Liver (tissue), 9 donors: ENCODE measurements around the gene SNF8. TPM values are rescaled to one million over a fixed set of nuclear protein-coding genes. Genes with fewer than 3 reads are reported as not detected.

Experiments
- DNase-seq: peaks from one replicate; pipeline ENCODE4 v3.0.0-alpha.2; 2017; ENCODE audit warnings: low spot score
- H3K27ac ChIP-seq, 2 donors: one replicate each; pipeline ENCODE4 v1.7.0; 2013; ENCODE audit warnings: inconsistent platforms in 2 of 2, low read length in 2 of 2, control low read depth in 1 of 2, low read depth in 1 of 2, mild to moderate bottlenecking in 1 of 2
- H3K27me3 ChIP-seq, 4 donors: one replicate each; pipeline versions ENCODE4 v1.6.1 to v1.7.0; 2013; ENCODE audit warnings: low read length in 3 of 4, inconsistent platforms in 1 of 4, mild to moderate bottlenecking in 1 of 4, moderate library complexity in 1 of 4; ENCODE audit not compliant: control insufficient read depth in 4 of 4, insufficient read depth in 4 of 4
- H3K36me3 ChIP-seq, 4 donors: one replicate each; pipeline versions ENCODE4 v1.6.1 to v1.7.0; 2013; ENCODE audit warnings: low read length in 3 of 4, mild to moderate bottlenecking in 3 of 4, low read depth in 1 of 4, moderate library complexity in 1 of 4; ENCODE audit not compliant: control insufficient read depth in 4 of 4, insufficient read depth in 3 of 4
- H3K4me1 ChIP-seq, 4 donors: one replicate each; pipeline versions ENCODE4 v1.6.1 to v1.7.0; 2013; ENCODE audit warnings: low read length in 3 of 4, mild to moderate bottlenecking in 3 of 4, moderate library complexity in 1 of 4; ENCODE audit not compliant: control insufficient read depth in 4 of 4, insufficient read depth in 4 of 4
- H3K4me3 ChIP-seq, 3 donors: one replicate each; pipeline versions ENCODE4 v1.6.1 to v1.7.0; 2013; ENCODE audit warnings: low read length in 3 of 3, control low read depth in 1 of 3, low read depth in 1 of 3, mild to moderate bottlenecking in 1 of 3
- H3K9ac ChIP-seq, 2 donors: one replicate each; pipeline ENCODE4 v1.7.0; 2013; ENCODE audit warnings: low read length in 2 of 2, mild to moderate bottlenecking in 2 of 2, moderate library complexity in 2 of 2, control low read depth in 1 of 2, low read depth in 1 of 2
- H3K9me3 ChIP-seq, 4 donors: one replicate each; pipeline versions ENCODE4 v1.6.1 to v1.7.0; 2013; ENCODE audit warnings: low read length in 3 of 4; ENCODE audit not compliant: control insufficient read depth in 4 of 4
- ATF3 ChIP-seq: IDR thresholded peaks from 2 replicates; pipeline ENCODE4 v1.6.1; 2016; ENCODE audit warnings: antibody characterized with exemption
- CTCF ChIP-seq: fragments of 150-350 bp; IDR thresholded peaks from 2 replicates; pipeline ENCODE4 v1.5.1; 2017; ENCODE audit warnings: improper control_type of control experiment, low read depth, low read length; ENCODE audit not compliant: missing input control
- FOXA1 ChIP-seq: IDR thresholded peaks from 2 replicates; pipeline ENCODE4 v1.6.1; 2016; ENCODE audit warnings: antibody characterized with exemption
- GABPA ChIP-seq, 2 donors: IDR thresholded peaks in 1 of 2; conservative IDR thresholded peaks in 1 of 2; 2 replicates each; pipeline ENCODE4 v1.6.1; 2016; ENCODE audit warnings: antibody characterized with exemption in 2 of 2, mild to moderate bottlenecking in 1 of 2, moderate library complexity in 1 of 2
- HNF4G ChIP-seq: IDR thresholded peaks from 2 replicates; pipeline ENCODE4 v1.6.1; 2016; ENCODE audit warnings: antibody characterized with exemption
- JUND ChIP-seq, 2 donors: IDR thresholded peaks; 2 replicates each; pipeline ENCODE4 v1.6.1; 2016; ENCODE audit warnings: antibody characterized with exemption in 2 of 2
- MAX ChIP-seq: IDR thresholded peaks from 2 replicates; pipeline ENCODE4 v1.6.1; 2016; ENCODE audit warnings: antibody characterized with exemption
- RAD21 ChIP-seq, 2 donors: IDR thresholded peaks; 2 replicates each; pipeline ENCODE4 v1.6.1; 2016; ENCODE audit warnings: antibody characterized with exemption in 2 of 2, mild to moderate bottlenecking in 2 of 2
- RXRA ChIP-seq, 2 donors: IDR thresholded peaks; 2 replicates each; pipeline ENCODE4 v1.6.1; 2017 to 2018; ENCODE audit warnings: antibody characterized with exemption in 2 of 2, mild to moderate bottlenecking in 1 of 2
- SP1 ChIP-seq: IDR thresholded peaks from 2 replicates; pipeline ENCODE4 v1.6.1; 2018; ENCODE audit warnings: antibody characterized with exemption, mild to moderate bottlenecking
- TAF1 ChIP-seq: conservative IDR thresholded peaks from 2 replicates; pipeline ENCODE4 v1.6.1; 2016; ENCODE audit warnings: antibody characterized with exemption, mild to moderate bottlenecking
- WGBS: extraction: QIAGEN DNeasy Blood & Tissue Kit; methylation state at CpG from one replicate; pipeline ENCODE4 v1.1.7; 2013; 5-methylcytosine and 5-hydroxymethylcytosine counted together
- polyA plus RNA-seq, 2 donors: library from polyadenylated mRNA; stranded (reverse) in 1 of 2; unstranded in 1 of 2; fragments of 200-250 nt in 1 of 2; fragments of >200 nt in 1 of 2; fragmentation: Nextera tagmentation in 1 of 2; extraction: Ambion mirVana in 1 of 2; gene quantifications; one replicate each; pipeline versions ENCODE4 v1.2.1 to v1.2.3, GENCODE V29; 2013 to 2015
- total RNA-seq, 2 donors: library from RNA; depleted of rRNA; stranded (reverse); fragments of >200 nt; gene quantifications; one replicate each; pipeline ENCODE4 v1.2.3, GENCODE V29; 2014
- TF ChIP-seq, protein P1 (sequence below): IDR thresholded peaks from 2 replicates; pipeline ENCODE4 v1.6.1; 2016; ENCODE audit warnings: antibody characterized with exemption, mild to moderate bottlenecking
- TF ChIP-seq, protein P2 (sequence below): IDR thresholded peaks from 2 replicates; pipeline ENCODE4 v1.6.1; 2016; ENCODE audit warnings: antibody characterized with exemption
- donor health status: healthy.
- donor health status: healthy.
- donor health status: healthy.
- donor health status: healthy.
- donor health status: healthy.

Gene SNF8
- total and polyA plus RNA-seq, 4 donors: 40.5 to 78.2 (median 60.8) TPM

DNA sequence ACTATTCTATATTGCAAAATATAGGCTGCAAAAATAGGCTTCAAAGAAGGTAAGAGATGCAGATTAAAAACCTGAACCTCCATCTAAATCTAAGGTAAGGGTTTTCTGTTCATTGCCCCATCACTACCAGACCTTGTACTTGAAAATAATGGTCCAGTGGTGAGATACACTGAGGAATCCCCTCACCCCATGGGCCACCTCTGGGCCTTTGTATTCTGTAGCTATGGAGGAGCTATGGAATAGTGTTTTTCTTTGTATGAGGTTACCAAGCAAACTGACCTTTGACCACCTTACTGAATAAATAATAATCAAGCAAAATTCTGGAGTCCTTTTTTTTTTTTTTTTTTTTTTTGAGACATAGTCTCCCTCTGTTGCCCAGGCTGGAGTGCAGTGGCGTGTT lies 41.2 kb downstream of the SNF8 start:
- WGBS: 100% methylated on average over 1 of the region's 1 CpG
- no peaks in the 10 kb centered on the region for H3K27me3 ChIP-seq
- H3K9me3 ChIP-seq: no peaks in the 10 kb centered on the region
- no peak overlapping the region for H3K27ac ChIP-seq
- H3K36me3 ChIP-seq: peaks cover 0 to under 1% (median 0%) of the 10 kb centered on the region in 4 donors
- no peak overlapping the region for H3K4me3 ChIP-seq
- H3K4me1 ChIP-seq: peaks cover 0 to 6% (median 4%) of the 10 kb centered on the region in 4 donors
- no peak for DNase-seq
- TF ChIP-seq TAF1 (no peak), FOXA1 (no peak), MAX (no peak), RXRA (IDR thresholded peaks at IDR 0.05) (no peak), RAD21 (IDR thresholded peaks at IDR 0.05) (no peak), SP1 (no peak), CTCF (no peak), JUND (IDR thresholded peaks at IDR 0.05) (no peak), HNF4G (no peak)
- TF ChIP-seq, protein P1, sequence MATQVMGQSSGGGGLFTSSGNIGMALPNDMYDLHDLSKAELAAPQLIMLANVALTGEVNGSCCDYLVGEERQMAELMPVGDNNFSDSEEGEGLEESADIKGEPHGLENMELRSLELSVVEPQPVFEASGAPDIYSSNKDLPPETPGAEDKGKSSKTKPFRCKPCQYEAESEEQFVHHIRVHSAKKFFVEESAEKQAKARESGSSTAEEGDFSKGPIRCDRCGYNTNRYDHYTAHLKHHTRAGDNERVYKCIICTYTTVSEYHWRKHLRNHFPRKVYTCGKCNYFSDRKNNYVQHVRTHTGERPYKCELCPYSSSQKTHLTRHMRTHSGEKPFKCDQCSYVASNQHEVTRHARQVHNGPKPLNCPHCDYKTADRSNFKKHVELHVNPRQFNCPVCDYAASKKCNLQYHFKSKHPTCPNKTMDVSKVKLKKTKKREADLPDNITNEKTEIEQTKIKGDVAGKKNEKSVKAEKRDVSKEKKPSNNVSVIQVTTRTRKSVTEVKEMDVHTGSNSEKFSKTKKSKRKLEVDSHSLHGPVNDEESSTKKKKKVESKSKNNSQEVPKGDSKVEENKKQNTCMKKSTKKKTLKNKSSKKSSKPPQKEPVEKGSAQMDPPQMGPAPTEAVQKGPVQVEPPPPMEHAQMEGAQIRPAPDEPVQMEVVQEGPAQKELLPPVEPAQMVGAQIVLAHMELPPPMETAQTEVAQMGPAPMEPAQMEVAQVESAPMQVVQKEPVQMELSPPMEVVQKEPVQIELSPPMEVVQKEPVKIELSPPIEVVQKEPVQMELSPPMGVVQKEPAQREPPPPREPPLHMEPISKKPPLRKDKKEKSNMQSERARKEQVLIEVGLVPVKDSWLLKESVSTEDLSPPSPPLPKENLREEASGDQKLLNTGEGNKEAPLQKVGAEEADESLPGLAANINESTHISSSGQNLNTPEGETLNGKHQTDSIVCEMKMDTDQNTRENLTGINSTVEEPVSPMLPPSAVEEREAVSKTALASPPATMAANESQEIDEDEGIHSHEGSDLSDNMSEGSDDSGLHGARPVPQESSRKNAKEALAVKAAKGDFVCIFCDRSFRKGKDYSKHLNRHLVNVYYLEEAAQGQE: no peak
- no peak overlapping the region for H3K9ac ChIP-seq

GRCh38 chr17:48901241-48901640 lies 43.4 kb downstream of the SNF8 start:
- Histone ChIP-seq H3K36me3 (peaks cover 0 to 14% (median 3%) of the 10 kb centered on the region in 4 donors), H3K9ac (no peak overlapping the region), H3K27me3 (no peaks in the 10 kb centered on the region), H3K27ac (no peak overlapping the region), H3K4me3 (no peak overlapping the region), H3K9me3 (no peaks in the 10 kb centered on the region), H3K4me1 (no peaks in the 10 kb centered on the region)
- WGBS: 91% methylated on average over 1 of the region's 1 CpG
- TF ChIP-seq, protein P2, sequence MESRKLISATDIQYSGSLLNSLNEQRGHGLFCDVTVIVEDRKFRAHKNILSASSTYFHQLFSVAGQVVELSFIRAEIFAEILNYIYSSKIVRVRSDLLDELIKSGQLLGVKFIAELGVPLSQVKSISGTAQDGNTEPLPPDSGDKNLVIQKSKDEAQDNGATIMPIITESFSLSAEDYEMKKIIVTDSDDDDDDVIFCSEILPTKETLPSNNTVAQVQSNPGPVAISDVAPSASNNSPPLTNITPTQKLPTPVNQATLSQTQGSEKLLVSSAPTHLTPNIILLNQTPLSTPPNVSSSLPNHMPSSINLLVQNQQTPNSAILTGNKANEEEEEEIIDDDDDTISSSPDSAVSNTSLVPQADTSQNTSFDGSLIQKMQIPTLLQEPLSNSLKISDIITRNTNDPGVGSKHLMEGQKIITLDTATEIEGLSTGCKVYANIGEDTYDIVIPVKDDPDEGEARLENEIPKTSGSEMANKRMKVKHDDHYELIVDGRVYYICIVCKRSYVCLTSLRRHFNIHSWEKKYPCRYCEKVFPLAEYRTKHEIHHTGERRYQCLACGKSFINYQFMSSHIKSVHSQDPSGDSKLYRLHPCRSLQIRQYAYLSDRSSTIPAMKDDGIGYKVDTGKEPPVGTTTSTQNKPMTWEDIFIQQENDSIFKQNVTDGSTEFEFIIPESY: no peak
- TF ChIP-seq FOXA1 (no peak), TAF1 (no peak), RXRA (IDR thresholded peaks at IDR 0.05) (no peak), ATF3 (no peak), GABPA (IDR thresholded peaks at IDR 0.05 in 1 of 2, conservative IDR thresholded peaks at IDR 0.05 in 1 of 2) (no peak)
- DNase-seq: no peak
